ENCODE data around the gene ENGASE.
"Not testable (repeated sequence)": the region's sequence is repeated elsewhere in the genome, so short reads cannot be mapped to it uniquely, and the experiment has no call there.

Gene ENGASE, protein sequence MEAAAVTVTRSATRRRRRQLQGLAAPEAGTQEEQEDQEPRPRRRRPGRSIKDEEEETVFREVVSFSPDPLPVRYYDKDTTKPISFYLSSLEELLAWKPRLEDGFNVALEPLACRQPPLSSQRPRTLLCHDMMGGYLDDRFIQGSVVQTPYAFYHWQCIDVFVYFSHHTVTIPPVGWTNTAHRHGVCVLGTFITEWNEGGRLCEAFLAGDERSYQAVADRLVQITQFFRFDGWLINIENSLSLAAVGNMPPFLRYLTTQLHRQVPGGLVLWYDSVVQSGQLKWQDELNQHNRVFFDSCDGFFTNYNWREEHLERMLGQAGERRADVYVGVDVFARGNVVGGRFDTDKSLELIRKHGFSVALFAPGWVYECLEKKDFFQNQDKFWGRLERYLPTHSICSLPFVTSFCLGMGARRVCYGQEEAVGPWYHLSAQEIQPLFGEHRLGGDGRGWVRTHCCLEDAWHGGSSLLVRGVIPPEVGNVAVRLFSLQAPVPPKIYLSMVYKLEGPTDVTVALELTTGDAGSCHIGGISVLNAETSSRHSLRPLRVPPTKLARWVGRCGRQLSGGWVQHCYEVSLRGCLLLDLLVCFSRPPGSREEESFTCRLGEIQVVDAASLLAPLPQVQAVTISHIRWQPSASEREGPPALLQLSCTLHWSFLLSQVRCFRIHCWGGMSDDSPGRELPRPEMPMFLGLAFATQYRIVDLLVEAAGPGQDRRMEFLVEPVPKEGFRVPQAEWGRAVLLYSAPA

DNA sequence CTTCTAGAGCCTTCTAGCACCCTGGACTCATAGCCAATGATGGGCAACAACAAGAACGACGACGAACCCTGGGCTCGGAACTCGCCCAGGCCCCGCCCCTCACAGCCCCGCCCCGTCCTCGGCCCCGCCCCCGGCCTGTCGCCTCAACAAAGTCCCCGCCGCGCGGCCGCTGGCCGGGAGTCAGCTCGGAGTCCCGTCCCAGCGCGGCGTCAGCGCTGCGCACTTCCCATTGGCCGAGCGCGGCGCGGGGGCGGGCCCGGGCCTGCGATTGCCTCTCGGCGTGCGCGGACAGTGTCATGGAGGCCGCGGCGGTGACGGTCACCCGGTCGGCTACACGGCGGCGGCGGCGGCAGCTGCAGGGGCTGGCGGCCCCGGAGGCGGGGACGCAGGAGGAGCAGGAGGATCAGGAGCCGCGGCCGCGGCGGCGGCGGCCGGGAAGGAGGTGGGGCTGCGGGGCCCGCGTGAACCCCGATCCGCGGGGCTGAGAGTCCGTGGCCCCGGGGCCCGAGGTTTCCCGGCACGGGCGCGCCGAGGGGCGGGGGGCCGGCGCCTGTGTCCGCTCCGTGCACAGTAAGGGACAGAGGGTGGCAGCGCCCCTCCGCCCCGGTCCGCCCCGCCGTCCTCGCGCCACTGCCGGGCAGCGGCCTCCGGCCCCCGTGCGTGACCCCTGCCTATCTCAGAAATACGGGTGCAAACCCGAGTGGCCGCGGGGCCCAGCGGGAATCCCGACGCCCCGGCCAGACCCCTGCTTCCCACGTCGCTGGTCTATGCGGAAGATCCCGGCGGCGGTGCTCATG is at the start of gene ENGASE:
Gene ENGASE, plus strand, starts transcription at position 176 of the 797 bp plus-strand sequence. Its CDS starts 121 bp downstream, at position 297.
- Mint-ChIP-seq H3K4me1 (peaks cover 10% of the 10 kb centered on the region), H3K9me3 (no peaks in the 10 kb centered on the region), H3K4me3 (peak within 1 kb of the TSS; percentile 81), H3K27me3 (peaks cover 4% of the 10 kb centered on the region), H3K27ac (peak within 1 kb of the TSS; percentile 71), H3K36me3 (peaks cover 8% of the 10 kb centered on the region)
- DNase-seq (ENCODE audit: low spot score in 2 of 2) (peak; percentile 76 to 90), ATAC-seq (ENCODE audit: low read depth) (peak; percentile 93)

DNA sequence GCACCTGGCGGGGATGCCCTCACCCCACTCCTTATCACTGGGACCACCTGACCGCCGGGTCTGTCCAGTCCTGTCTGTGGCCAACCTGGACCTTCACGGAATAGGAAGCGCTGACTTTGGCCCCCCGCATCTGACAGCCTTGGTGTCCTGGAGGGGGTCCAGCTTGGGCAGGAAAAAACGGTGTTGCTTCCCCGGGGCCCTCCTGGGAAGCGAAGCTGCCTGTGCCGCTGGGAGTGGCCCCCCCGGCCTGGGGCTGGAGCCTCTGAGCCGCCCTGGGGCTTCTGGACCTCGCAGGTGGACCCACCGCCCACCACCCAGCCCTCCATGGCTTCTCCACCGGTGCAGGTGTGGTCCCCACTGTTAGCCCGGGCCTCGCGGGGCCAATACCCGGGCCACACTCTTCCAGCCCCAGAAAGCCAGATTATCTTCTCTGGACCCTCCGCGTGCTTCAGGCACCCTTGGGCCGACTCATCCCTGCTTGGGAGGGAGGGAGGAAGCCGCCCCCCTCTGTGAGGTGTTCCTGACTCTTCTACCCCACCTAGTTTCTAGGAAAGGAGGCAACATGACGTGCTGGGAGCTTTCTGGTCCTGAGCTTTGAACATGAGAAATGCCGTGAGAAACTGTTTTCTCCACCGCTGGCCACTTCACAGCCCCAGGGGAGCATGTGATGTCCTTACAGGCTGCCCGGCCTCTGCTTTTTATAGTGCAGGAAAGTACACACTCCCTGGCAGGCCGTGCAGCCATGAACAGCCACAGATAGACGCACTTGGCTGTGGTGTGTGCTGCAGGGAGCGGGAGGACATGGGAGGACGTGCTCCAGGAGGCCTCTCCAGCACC is 49.5 kb upstream of the ENGASE start:
- ATAC-seq (ENCODE audit: low read depth), result no peak
- Mint-ChIP-seq H3K4me3 (peak overlapping the region; percentile 83), H3K9me3 (no peaks in the 10 kb centered on the region), H3K4me1 (peaks cover 3% of the 10 kb centered on the region), H3K36me3 (no peaks in the 10 kb centered on the region), H3K27me3 (peaks cover 21% of the 10 kb centered on the region), H3K27ac (no peak overlapping the region)
- no peak for DNase-seq (ENCODE audit: low spot score in 2 of 2)

DNA sequence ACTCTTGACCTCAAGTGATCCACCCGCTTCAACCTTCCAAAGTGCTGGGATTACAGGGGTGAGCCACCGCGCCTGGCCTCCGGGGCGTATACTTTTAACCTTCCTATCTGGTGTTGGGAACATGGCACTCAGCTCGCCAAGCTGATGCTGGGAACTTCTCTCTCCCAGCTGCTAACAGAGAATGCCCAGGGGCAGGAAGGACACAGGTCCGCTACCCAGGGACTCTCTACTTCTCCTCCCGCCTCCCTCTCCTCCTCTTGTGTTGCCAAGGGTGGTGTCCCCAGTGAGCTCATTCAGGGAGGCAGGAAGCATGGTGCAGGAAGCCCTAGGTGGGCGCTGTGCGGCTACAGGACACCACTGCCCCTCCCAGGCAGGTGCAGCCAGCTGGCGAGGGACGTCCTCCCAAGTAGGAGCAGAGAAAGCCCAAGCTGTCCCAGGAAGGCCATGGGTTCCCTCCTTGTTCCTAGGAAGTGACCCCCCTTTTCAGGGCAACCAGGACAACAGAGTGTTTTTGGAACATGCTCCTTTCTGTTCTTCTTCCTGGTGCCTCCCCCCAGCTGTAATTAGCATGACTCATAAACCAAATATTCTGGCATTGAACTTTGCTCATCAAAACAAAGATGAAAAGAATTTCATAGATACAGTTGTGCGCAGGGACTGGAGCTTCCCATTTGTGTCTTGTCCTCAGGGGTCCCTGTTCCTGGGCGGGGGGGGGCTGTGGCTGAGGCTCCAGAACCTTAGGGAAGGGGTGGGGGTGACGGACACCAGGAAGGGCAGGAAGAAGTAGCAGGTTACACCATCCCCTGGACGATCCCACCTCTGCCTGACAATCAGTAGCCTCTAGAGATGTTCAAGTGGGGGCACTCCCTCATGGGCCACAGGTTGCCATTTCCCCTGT is 48.0 kb upstream of the ENGASE start:
- peaks cover 24% of the 10 kb centered on the region for H3K27me3 Mint-ChIP-seq
- H3K9me3 Mint-ChIP-seq, result no peaks in the 10 kb centered on the region
- no peaks in the 10 kb centered on the region for H3K36me3 Mint-ChIP-seq
- DNase-seq (ENCODE audit: low spot score in 2 of 2), result no peak
- no peak overlapping the region for H3K27ac Mint-ChIP-seq
- H3K4me1 Mint-ChIP-seq, result peaks cover 3% of the 10 kb centered on the region
- H3K4me3 Mint-ChIP-seq, result no peak overlapping the region
- ATAC-seq (ENCODE audit: low read depth), result no peak

DNA sequence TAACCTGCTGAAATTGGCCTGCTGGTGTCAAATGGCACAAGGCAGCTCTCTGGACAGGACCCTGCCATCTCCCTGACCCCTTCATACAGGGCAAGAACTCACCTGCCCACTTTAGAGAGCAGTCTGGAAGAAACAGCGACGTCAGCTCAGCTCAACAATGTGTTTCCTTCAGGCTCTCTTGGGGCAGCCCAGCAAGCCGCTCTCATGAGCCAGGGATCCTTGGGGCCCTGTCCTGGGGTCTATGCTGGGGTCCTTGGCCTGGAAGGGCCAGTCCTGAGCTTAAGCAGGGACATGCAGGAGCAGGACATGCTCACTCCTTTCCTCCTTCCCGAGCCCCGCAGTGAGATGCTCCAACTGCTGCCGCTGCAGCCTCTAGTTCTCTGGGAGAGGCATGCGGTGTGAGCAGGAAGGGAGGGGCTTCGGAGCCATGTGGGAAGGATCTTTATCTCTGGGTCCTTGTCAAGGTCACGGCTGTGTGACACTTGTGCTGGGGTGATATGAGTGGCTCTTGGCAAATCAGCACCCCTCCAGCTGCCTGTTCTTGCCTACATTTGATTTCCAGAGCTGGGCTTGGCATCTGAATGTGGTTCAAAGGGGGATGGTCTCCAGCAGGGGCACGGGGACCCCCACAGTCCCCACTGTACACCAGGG is 47.2 kb upstream of the ENGASE start:
- Mint-ChIP-seq H3K36me3 (peaks cover 1% of the 10 kb centered on the region), H3K27me3 (peaks cover 30% of the 10 kb centered on the region), H3K4me3 (no peak overlapping the region), H3K9me3 (no peaks in the 10 kb centered on the region), H3K4me1 (peaks cover 3% of the 10 kb centered on the region), H3K27ac (no peak overlapping the region)
- DNase-seq (ENCODE audit: low spot score in 2 of 2), result no peak
- ATAC-seq (ENCODE audit: low read depth), result no peak

DNA sequence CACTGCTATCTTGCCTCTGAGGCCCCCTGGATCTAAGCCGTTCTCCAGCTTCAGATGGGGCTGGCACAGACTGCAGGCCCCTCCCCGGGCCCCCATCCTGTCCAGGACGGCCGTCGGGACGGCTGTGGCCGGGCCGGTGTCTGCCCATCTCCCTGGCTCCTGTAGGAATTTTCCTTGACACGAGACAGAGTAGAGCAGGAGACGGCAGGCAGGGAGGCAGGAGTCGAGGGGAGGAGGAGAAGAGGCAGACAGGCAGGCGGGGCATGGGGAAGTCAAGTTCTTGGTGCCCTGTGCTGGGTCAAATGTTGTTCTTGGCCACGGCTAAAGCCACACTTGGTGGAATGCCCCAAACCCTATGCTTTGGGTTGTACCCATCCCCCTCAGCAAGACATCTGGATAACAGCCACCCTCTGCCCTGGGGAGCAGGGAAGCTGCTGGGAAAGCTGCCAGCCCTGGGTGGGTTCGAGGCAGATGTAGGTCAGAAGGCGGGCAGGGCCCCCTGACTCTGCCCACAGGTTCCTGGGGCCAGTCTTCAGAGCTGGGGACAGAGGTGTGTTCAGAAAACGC is 46.6 kb upstream of the ENGASE start:
- Mint-ChIP-seq H3K27me3 (peaks cover 28% of the 10 kb centered on the region), H3K4me3 (no peak overlapping the region), H3K27ac (no peak overlapping the region), H3K9me3 (no peaks in the 10 kb centered on the region), H3K36me3 (peaks cover 1% of the 10 kb centered on the region), H3K4me1 (peaks cover 3% of the 10 kb centered on the region)
- DNase-seq (ENCODE audit: low spot score in 2 of 2) (no peak), ATAC-seq (ENCODE audit: low read depth) (no peak)

DNA sequence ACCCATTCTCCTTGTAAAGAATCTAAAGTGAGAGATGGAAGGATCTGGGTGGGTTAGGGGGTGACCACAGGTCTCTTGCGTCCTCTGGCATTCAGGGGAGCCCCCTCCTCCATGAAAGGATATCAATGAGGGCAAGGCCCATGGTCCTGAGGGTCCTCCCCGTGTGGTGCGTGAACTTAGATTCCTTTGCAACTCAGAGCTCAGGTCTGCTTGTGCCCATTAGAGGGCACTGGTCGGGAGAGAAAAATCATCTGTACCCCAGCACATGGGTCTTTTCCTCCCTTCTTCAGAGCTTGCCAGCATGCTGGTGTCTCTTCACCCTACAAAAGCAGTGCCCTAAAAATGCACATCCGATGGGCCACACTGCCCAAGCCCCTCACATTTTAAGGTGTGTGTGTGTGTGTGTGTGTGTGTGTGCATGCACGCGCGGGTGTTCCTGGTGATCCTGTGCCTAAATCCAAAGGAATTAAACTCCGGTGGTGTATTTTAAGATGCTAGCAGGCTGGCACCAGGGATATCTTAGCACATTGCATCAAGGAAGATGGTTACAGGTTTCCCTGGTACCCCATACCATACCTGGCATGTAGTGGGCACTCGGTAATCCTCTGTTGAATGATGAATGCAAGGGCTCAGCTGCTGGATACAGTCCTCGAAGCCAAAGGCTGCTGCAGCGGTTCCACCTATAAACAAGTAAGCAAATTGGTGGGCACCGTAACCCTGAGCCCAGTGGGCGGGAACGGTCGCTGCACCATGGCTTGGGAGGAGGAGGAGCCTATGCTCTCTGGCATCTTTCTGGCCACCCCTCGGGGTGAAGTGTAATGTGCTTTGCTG is 45.9 kb upstream of the ENGASE start:
- no peak overlapping the region for H3K4me3 Mint-ChIP-seq
- H3K4me1 Mint-ChIP-seq, result peaks cover 3% of the 10 kb centered on the region
- peaks cover 32% of the 10 kb centered on the region for H3K27me3 Mint-ChIP-seq
- no peak overlapping the region for H3K27ac Mint-ChIP-seq
- DNase-seq (ENCODE audit: low spot score in 2 of 2) (no peak), ATAC-seq (ENCODE audit: low read depth) (no peak)
- peaks cover 1% of the 10 kb centered on the region for H3K36me3 Mint-ChIP-seq
- H3K9me3 Mint-ChIP-seq, result no peaks in the 10 kb centered on the region

DNA sequence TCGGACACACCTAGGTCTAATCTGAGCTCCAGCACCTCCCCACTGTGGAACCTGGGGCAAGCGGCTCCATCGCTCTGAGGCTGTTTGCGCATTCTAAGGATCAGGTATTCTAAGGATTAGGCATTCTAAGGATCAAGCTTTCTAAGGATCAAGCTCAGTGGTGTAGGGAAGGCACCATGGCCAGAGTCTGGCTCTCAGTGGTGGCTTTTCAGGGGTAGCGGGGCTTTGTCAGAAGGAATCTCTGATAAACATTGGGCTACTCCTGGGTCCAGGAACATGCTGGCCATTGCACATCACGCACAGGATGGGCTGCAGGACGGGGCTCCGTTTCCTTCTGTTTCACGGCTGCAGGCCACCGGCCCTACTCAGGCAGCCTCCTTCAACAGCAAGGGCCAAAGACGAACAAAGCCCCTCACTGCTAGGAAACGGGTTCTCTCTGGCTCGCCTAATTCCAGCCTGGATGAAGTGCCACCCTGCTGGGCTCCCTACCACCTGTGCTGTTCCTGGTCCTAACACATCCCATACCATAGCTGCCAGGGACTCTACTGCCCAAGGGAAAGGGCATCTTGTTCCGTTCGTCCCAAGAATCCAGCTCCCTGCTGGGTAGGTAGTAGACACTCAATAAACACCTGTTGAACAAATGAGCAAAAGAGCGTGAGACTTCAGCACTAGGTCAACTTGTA is 45.2 kb upstream of the ENGASE start:
- Mint-ChIP-seq H3K4me1 (no peaks in the 10 kb centered on the region), H3K36me3 (peaks cover 1% of the 10 kb centered on the region), H3K9me3 (no peaks in the 10 kb centered on the region), H3K4me3 (no peak overlapping the region), H3K27ac (no peak overlapping the region), H3K27me3 (peaks cover 29% of the 10 kb centered on the region)
- ATAC-seq (ENCODE audit: low read depth) (no peak), DNase-seq (ENCODE audit: low spot score in 2 of 2) (no peak)

DNA sequence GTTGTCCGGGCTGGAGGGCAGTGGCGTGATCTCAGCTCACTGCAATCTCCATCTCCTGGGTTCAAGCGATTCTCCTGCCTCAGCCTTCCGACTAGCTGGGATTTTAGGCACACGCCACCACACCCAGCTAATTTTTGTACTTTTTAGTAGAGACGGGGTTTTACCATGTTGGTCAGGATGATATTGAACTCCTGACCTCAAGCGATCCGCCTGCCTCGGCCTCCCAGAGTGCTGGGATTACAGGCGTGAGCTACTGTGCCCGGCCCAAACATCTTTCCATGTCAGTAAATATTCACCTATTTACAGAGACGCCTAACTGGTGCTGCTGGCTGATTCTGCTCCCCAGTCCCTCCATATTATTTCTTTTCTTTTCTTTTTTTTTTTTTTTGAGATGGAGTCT is 44.0 kb upstream of the ENGASE start:
- H3K9me3 Mint-ChIP-seq; H3K27ac Mint-ChIP-seq; ATAC-seq (ENCODE audit: low read depth); H3K36me3 Mint-ChIP-seq; DNase-seq (ENCODE audit: low spot score in 2 of 2); H3K4me3 Mint-ChIP-seq; H3K4me1 Mint-ChIP-seq: not testable (repeated sequence)
- H3K27me3 Mint-ChIP-seq, result peaks cover 30% of the 10 kb centered on the region

DNA sequence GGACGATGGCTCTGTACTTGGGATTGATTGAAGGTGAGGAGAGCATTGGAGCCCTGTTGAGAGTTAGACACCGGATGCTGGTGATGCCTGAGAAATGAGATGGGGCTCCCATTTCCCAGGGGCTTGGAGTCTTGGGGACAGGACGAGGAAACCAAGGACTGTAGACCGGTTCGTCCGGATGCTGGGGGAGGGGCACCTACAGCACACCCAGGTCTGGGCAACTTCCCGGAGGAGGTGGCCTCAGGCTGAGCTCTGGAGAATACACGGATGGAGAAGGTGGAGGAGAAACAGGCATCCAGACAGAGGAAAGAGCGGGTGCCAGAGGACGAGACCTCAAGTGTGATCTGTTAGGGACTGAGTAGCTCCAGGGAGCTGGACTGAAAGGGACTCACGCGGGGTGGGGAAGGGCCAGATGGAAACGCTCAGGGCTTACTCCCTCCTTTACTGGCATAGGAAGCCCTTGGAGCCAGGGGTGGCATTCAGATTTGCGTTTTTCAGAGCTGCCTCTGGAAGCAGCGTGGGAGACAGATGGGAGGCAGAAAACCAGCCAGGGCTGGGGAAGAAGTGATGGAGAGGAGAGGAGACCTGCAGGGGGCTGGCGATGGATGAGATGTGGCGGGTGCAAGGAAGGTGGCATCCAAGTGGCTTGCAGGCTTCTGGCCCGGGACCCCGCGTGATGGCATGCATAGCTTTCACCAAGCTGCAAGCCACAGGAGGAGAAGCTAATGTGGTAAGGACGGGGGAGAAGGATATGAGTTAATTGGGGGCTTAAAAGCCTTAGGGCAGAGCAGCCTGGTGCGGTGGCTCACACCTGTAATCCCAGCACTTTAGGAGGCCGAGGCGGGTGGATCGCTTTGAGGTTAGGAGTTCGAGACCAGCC is 42.4 kb upstream of the ENGASE start:
- DNase-seq (ENCODE audit: low spot score in 2 of 2) (no peak), ATAC-seq (ENCODE audit: low read depth) (no peak)
- peaks cover 1% of the 10 kb centered on the region for H3K36me3 Mint-ChIP-seq
- H3K4me1 Mint-ChIP-seq, result no peaks in the 10 kb centered on the region
- H3K27ac Mint-ChIP-seq, result no peak overlapping the region
- no peaks in the 10 kb centered on the region for H3K9me3 Mint-ChIP-seq
- H3K27me3 Mint-ChIP-seq, result peaks cover 24% of the 10 kb centered on the region
- H3K4me3 Mint-ChIP-seq, result no peak overlapping the region

DNA sequence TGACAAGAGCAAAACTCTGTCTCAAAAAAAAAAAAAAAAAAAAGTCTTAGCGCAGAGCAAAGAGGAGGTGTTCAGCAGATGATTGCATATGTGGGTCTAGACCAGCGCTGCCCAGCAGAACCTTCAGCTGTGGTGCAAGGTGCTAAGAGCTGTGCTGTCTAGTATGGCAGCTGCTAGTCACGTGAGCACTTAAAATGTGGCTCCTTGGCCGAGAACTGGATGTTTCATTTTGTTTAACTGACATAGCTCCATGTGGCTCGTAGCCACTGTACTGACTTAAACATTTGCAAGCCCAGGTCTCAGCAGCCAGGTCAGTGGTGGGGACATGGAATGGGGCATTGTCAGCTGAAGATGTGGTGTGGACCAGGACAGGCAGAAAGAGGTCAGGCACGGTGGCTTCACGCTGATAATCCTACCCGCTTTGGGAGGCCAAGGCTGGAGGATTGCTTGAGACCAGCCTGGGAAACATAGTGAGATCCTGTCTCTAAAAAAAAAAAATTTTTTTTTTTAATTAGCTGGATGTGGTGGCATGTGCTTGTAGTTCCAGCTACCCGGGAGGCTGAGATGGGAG is 41.5 kb upstream of the ENGASE start:
- Mint-ChIP-seq H3K4me1 (no peaks in the 10 kb centered on the region), H3K36me3 (peaks cover 1% of the 10 kb centered on the region), H3K27me3 (peaks cover 24% of the 10 kb centered on the region), H3K27ac (no peak overlapping the region), H3K9me3 (no peaks in the 10 kb centered on the region), H3K4me3 (no peak overlapping the region)
- DNase-seq (ENCODE audit: low spot score in 2 of 2), result no peak
- ATAC-seq (ENCODE audit: low read depth), result no peak
